Uterus (tissue), 4 donors: ENCODE measurements around the gene KCNH1. TPM values are rescaled to one million over a fixed set of nuclear protein-coding genes. Genes with fewer than 3 reads are reported as not detected.
"Not testable (repeated sequence)": the region's sequence is repeated elsewhere in the genome, so short reads cannot be mapped to it uniquely, and the experiment has no call there.

Experiments
- DNase-seq, 2 donors: peaks; one replicate each; pipeline ENCODE4 v3.0.0-alpha.2; 2019 to 2020
- H3K27ac ChIP-seq, 2 donors: fragments of 200-600 bp; sonication (generic); 1 replicate in 1 of 2; 2 replicates in 1 of 2; pipeline ENCODE4 v1.5.1; 2016 to 2018
- H3K27me3 ChIP-seq, 2 donors: fragments of 200-600 bp; sonication (generic); one replicate each; pipeline ENCODE4 v1.5.1; 2018 to 2019; ENCODE audit warnings: control low read depth in 1 of 2
- H3K36me3 ChIP-seq, 2 donors: fragments of 200-600 bp; sonication (generic); one replicate each; pipeline ENCODE4 v1.5.1; 2019; ENCODE audit warnings: control low read depth in 1 of 2
- H3K4me1 ChIP-seq, 2 donors: fragments of 200-600 bp; sonication (generic); one replicate each; pipeline ENCODE4 v1.5.1; 2018 to 2019; ENCODE audit warnings: control low read depth in 1 of 2
- H3K4me3 ChIP-seq, 2 donors: fragments of 200-600 bp; sonication (generic); 1 replicate in 1 of 2; 2 replicates in 1 of 2; pipeline ENCODE4 v1.5.1; 2018 to 2019; ENCODE audit warnings: mild to moderate bottlenecking in 1 of 2
- H3K9me3 ChIP-seq, 2 donors: fragments of 200-600 bp; sonication (generic); one replicate each; pipeline ENCODE4 v1.5.1; 2019; ENCODE audit warnings: control low read depth in 1 of 2
- POLR2A ChIP-seq, 2 donors: fragments of 450-650 bp; IDR thresholded peaks; one replicate each; pipeline ENCODE4 v1.6.1; 2016; ENCODE audit warnings: antibody characterized with exemption in 2 of 2, mild to moderate bottlenecking in 1 of 2, moderate library complexity in 1 of 2
- intact Hi-C: fragments of 100-400 bp; cut with DNase I; formaldehyde crosslinking; loops from one replicate; pipeline ENCODE4 v1.15.1; 2023; ENCODE audit warnings: low total_unique reads
- total RNA-seq, 4 donors: library from RNA; depleted of rRNA in 3 of 4; stranded (reverse); fragments of >200 nt in 3 of 4; gene quantifications; one replicate each; pipeline versions ENCODE4 v1.1.0 to v1.2.4, GENCODE V29; 2014 to 2023
- TF ChIP-seq, protein P1 (sequence below), 4 experiments: fragments of 200-600 bp in 2 of 4; fragments of 450-650 bp in 2 of 4; sonication (generic) in 2 of 4; IDR thresholded peaks; one replicate each; pipeline ENCODE4 v1.5.1; 2016 to 2019; ENCODE audit warnings: antibody characterized with exemption in 4 of 4, mild to moderate bottlenecking in 2 of 4, moderate library complexity in 1 of 4
- donor health status: DM: yes; HTN: yes; CAD: no.

The KCNH1 gene
- total RNA-seq, 4 donors from 2014 or later: 1.1 to 1.5 TPM; not detected in 2

DNA sequence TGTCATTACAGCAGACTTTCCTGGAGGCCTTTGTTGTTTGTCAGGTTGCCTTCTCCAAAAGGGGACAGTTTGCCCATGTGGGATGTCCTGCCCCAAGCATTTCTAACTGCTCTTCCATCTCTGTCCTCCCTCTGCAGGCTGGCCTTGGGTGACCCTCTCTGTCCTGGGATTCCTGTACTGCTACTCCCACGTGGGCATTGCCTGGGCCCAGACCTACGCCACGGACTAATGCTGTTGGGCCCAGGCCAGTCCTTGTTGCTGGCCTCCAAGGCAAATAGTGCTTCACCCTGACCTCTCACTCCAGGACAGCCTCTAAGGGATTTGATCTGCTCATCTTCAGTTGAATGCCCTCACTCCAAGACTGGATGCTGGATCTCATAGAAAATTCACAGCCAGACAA is 459.8 kb downstream of the KCNH1 start:
- intact Hi-C loops: no loop called here
- Histone ChIP-seq H3K27ac (no peak overlapping the region), H3K9me3 (no peaks in the 10 kb centered on the region), H3K27me3 (no peaks in the 10 kb centered on the region), H3K36me3 (no peaks in the 10 kb centered on the region), H3K4me3 (no peak overlapping the region), H3K4me1 (no peaks in the 10 kb centered on the region)
- no peak for DNase-seq
- TF ChIP-seq POLR2A (IDR thresholded peaks at IDR 0.05): no peak

DNA sequence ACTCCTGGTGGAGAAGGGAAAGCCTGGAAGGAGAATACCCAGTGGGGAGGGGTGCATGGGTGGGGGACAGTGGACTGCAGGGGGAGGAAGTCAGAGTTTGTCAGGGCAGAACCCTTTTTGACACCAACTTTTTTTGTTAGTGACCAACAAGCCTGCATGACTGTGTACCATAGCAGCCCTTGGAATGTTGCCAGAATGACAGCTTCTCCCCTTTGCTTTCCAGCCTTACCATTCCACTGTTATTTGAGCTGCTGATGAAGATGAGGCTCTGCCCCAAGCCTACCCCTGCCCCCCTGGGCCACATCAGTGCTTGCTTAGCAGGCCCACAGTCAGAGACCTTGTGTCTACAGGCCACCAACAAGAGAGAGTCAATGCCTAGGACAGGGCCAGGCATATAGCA is 464.0 kb downstream of the KCNH1 start:
- H3K36me3 ChIP-seq: no peaks in the 10 kb centered on the region
- intact Hi-C loops: no loop called here

DNA sequence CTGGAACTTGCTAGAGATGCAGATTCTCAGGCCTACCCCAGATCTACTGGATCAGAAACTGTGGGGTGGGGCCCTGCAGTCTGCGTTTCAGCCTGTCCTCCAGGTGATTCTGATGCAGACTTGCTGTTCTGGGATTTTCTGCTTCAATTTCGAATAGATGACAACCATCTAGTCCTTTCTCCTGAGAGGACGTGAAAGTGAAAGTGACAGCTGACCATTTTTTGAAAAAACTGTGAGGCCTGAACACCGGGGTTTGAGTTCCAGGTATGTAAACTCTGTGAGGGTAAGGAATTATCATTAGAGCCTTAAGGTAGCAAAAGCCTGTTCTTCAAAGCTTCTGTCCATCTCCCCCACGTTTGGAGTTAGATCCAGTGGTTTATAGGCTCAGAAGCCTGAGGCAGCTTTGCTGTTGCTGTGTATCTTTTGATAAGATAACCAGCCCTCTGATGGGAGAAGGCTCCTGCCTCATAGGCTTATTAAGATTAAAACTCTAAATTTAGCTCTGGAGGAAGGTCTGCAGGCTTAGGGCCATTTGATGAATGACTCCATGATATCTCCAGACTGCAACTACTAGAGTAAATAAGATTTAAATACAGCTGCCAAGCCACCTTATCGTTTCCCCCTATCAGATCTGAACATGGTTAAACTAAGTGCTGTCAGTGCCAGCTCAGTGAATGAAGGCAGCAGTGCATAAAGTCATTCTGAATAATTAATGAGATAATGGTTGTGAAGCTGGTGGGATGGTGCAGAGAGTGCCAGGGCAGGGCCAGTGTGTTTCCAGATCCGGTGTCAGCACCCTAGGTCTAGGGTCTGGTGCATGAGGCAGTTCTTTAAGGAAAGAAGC is 470.0 kb downstream of the KCNH1 start:
- intact Hi-C loops: no loop called here
- no peak for TF ChIP-seq POLR2A (IDR thresholded peaks at IDR 0.05)
- TF ChIP-seq, protein P1, sequence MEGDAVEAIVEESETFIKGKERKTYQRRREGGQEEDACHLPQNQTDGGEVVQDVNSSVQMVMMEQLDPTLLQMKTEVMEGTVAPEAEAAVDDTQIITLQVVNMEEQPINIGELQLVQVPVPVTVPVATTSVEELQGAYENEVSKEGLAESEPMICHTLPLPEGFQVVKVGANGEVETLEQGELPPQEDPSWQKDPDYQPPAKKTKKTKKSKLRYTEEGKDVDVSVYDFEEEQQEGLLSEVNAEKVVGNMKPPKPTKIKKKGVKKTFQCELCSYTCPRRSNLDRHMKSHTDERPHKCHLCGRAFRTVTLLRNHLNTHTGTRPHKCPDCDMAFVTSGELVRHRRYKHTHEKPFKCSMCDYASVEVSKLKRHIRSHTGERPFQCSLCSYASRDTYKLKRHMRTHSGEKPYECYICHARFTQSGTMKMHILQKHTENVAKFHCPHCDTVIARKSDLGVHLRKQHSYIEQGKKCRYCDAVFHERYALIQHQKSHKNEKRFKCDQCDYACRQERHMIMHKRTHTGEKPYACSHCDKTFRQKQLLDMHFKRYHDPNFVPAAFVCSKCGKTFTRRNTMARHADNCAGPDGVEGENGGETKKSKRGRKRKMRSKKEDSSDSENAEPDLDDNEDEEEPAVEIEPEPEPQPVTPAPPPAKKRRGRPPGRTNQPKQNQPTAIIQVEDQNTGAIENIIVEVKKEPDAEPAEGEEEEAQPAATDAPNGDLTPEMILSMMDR (IDR thresholded peaks at IDR 0.05): no peak
- Histone ChIP-seq H3K9me3 (no peaks in the 10 kb centered on the region), H3K4me1 (no peaks in the 10 kb centered on the region), H3K4me3 (no peak overlapping the region), H3K36me3 (no peaks in the 10 kb centered on the region), H3K27ac (no peak overlapping the region), H3K27me3 (no peaks in the 10 kb centered on the region)
- no peak for DNase-seq

More for the DNA sequence above, 464.0 kb downstream of the KCNH1 start:
- DNase-seq: no peak
- H3K27me3 ChIP-seq: no peaks in the 10 kb centered on the region
- H3K9me3 ChIP-seq: no peaks in the 10 kb centered on the region
- TF ChIP-seq, protein P1 (IDR thresholded peaks at IDR 0.05): no peak
- no peak for TF ChIP-seq POLR2A (IDR thresholded peaks at IDR 0.05)
- no peak overlapping the region for H3K4me3 ChIP-seq
- H3K27ac ChIP-seq: no peak overlapping the region
- no peaks in the 10 kb centered on the region for H3K4me1 ChIP-seq

DNA sequence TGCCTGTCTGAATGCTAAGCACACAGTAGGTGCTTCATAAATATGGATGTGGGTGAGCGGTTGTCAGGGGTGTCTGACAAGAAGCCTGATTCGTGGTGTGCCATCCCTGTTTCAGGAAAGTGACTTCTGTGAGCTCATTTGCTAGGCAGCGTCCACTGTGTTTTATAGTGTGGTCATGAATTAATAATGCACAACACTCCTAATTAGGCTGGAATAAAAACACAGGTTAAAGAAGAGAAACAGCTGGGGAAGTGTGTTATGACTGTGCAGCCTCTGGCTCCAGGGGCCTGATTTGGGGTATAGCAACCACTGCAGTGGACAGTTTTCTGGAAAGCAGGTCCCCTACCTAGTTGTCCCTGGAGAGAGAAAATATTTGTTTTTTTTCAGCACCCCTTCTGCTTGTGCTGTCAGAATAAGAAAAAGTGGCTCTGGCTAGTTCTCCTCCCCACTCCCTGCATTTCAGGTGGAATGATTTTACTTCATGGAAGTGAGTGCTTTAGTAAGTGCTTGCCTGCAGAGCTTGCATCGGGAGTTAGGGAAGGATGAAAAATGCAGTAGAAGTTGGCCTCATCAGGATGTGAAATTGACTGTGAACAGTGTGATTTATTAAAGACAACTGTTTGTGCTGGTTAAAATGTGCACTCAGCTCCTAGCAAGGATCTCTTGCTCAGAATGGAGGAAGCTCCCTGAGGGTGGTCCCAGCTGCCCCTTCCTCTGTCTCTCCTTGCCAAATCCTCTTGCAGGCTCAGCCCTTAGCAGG is 471.5 kb downstream of the KCNH1 start:
- Histone ChIP-seq H3K36me3 (no peaks in the 10 kb centered on the region), H3K27ac (no peak overlapping the region), H3K4me1 (no peaks in the 10 kb centered on the region), H3K4me3 (no peak overlapping the region), H3K27me3 (no peaks in the 10 kb centered on the region), H3K9me3 (no peaks in the 10 kb centered on the region)
- DNase-seq: no peak
- intact Hi-C loops: no loop called here
- TF ChIP-seq, protein P1 (IDR thresholded peaks at IDR 0.05): no peak
- no peak for TF ChIP-seq POLR2A (IDR thresholded peaks at IDR 0.05)

DNA sequence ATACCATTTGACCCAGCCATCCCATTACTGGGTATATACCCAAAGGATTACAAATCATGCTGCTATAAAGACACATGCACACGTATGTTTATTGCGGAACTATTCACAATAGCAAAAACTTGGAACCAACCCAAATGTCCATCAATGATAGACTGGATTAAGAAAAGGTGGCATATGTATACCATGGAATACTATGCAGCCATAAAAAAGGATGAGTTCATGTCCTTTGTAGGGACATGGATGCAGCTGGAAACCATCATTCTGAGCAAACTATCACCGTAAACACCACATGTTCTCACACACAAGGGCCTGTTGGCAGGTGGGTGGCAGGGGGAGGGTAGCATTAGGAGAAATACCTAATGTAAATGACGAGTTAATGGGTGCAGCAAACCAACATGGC is 472.4 kb downstream of the KCNH1 start:
- H3K4me1 ChIP-seq, intact Hi-C loops, H3K27ac ChIP-seq, H3K4me3 ChIP-seq, H3K27me3 ChIP-seq, H3K9me3 ChIP-seq, DNase-seq, H3K36me3 ChIP-seq: not testable (repeated sequence)

DNA sequence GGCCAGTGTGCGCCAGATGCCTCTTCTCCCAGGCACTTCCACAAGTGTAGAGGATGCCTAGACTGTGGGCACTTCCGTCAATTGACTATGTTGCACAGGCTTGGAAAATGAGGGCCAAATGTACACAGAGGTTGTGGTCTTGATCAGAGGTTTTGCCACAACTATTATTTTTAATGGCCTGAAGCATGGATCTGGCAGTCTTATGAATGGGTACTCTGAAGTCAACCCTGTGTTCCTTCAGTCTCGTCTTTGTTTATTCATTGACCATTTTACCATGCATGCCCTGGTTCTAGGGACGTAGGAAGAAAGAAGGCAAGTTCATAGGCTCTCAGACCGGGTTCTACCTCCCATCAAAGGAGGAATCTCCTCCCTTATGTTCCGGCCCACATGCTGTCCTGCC is 476.1 kb downstream of the KCNH1 start:
- no peak for DNase-seq
- Histone ChIP-seq H3K27me3 (no peaks in the 10 kb centered on the region), H3K9me3 (no peaks in the 10 kb centered on the region), H3K27ac (no peak overlapping the region), H3K4me1 (no peaks in the 10 kb centered on the region), H3K4me3 (no peak overlapping the region), H3K36me3 (no peaks in the 10 kb centered on the region)
- TF ChIP-seq, protein P1 (IDR thresholded peaks at IDR 0.05): no peak
- TF ChIP-seq POLR2A (IDR thresholded peaks at IDR 0.05): no peak
- intact Hi-C loops: no loop called here
